Skeletal muscle satellite cell (primary cell): ENCODE data around the gene LAMB3.

Experiments used
- H3K27me3 ChIP-seq: 2 replicates; pipeline ENCODE4 v1.7.0; 2013; ENCODE audit warnings: low read length; ENCODE audit not compliant: control insufficient read depth, insufficient read depth
- H3K36me3 ChIP-seq: 2 replicates; pipeline ENCODE4 v1.7.0; 2013; ENCODE audit warnings: mild to moderate bottlenecking, control low read depth, low read length; ENCODE audit not compliant: insufficient read depth
- H3K4me1 ChIP-seq: 2 replicates; pipeline ENCODE4 v1.7.0; 2013; ENCODE audit warnings: low read length; ENCODE audit not compliant: control insufficient read depth, insufficient read depth
- H3K4me2 ChIP-seq: 2 replicates; pipeline ENCODE4 v1.7.0; 2013; ENCODE audit warnings: mild to moderate bottlenecking, low read length
- H3K4me3 ChIP-seq: 2 replicates; pipeline ENCODE4 v1.7.0; 2013; ENCODE audit warnings: low read length
- H3K9ac ChIP-seq: 2 replicates; pipeline ENCODE4 v1.7.0; 2013; ENCODE audit warnings: mild to moderate bottlenecking, low read depth, low read length, moderate library complexity
- H3K9me3 ChIP-seq: replicated peaks from 2 replicates; pipeline ENCODE4 v1.7.0; 2013; ENCODE audit warnings: mild to moderate bottlenecking, control low read depth, low read length

The LAMB3 gene

DNA sequence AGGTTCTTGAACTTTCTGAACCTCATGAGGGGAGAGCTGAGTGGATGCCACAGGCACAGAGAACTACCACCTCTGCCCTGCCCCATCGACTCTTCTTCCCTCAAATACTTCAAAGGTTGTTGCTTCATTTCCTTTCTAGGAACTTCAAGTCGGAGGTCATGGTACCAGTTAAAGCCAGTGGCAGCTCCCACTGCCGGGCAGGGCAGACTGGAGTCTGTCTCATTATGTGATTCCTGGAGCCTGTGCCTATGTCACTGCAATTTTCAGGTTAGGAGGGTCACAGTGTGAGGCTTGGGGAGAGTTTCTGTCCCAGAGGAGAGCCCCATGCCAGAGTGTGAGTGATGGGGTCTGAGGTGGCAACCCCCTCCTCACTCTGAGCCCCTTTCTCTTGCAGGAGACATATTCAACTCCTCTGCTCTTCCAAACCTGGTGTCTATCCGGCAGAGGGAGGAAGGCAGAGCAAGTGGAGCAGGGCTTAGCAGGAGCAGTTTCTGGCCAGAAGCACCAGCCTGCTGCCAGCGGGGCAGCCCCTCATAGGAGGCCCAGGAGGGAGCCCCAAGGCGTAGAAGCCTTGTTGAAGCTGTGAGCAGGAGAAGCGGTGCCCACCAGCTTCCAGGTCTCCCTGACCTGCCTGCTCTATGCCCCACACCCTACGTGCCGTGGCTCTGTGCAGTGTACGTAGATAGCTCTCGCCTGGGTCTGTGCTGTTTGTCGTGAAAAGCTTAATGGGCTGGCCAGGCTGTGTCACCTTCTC is 39.4 kb downstream of the LAMB3 start:
- no peak overlapping the region for H3K4me3 ChIP-seq
- H3K9ac ChIP-seq, result no peak overlapping the region
- H3K4me1 ChIP-seq, result no peaks in the 10 kb centered on the region
- no peak overlapping the region for H3K4me2 ChIP-seq
- peaks cover 11% of the 10 kb centered on the region for H3K27me3 ChIP-seq
- H3K9me3 ChIP-seq, result no peaks in the 10 kb centered on the region
- H3K36me3 ChIP-seq, result no peaks in the 10 kb centered on the region

DNA sequence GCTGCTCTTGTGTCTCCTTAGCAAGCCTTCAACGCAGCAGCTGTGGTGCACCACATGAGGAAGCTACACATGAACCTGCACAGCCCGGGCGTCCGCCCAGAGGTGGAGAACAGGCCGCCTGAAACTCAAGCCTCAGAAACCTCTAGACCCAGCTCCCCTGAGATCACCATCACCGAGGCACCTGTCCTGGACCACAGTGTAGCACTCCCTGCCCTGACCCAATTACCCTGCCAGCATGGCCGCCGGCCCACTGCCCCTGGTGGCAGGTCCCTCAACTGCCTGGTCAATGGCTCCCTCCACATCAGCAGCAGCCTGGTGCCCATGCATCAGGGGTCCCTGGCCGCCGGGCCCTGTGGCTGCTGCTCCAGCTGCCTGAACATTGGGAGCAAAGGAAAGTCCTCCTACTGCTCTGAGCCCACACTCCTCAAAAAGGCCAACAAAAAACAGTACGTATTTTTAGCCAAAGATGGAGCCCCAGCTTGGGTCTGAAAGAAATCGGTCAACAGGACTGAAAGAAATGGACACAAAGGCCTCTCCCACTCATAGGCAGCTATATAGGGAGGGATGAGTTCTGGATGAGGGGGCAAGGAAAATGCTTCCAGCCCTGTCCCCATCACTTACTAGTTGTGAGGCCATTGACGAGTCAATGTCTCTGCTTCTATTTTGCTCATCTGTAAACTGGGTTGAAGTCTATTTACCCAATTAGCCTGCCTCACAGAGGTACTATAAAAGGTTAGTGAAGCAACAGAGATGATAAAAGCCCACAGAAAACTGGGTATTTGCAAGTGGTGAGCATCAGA is 40.3 kb downstream of the LAMB3 start:
- Histone ChIP-seq H3K4me1 (no peaks in the 10 kb centered on the region), H3K36me3 (no peaks in the 10 kb centered on the region), H3K27me3 (peaks cover 11% of the 10 kb centered on the region), H3K9ac (no peak overlapping the region), H3K4me2 (no peak overlapping the region), H3K9me3 (no peaks in the 10 kb centered on the region), H3K4me3 (no peak overlapping the region)

DNA sequence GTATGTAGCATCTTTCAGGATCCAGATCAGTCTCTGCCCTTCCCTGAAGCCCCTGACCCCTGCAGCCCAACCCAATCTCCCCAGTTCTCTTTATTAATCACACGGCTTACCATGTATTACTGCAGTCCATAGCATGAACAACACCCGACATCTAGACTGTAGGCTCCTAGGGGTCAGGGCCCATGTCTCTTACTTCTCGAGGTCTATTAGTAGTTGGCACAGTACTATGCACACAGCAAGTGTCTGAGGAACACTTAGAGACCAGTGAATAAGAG is 41.7 kb downstream of the LAMB3 start:
- Histone ChIP-seq H3K9ac (no peak overlapping the region), H3K36me3 (no peaks in the 10 kb centered on the region), H3K4me2 (no peak overlapping the region), H3K4me3 (no peak overlapping the region), H3K27me3 (peaks cover 11% of the 10 kb centered on the region), H3K9me3 (no peaks in the 10 kb centered on the region), H3K4me1 (no peaks in the 10 kb centered on the region)

DNA sequence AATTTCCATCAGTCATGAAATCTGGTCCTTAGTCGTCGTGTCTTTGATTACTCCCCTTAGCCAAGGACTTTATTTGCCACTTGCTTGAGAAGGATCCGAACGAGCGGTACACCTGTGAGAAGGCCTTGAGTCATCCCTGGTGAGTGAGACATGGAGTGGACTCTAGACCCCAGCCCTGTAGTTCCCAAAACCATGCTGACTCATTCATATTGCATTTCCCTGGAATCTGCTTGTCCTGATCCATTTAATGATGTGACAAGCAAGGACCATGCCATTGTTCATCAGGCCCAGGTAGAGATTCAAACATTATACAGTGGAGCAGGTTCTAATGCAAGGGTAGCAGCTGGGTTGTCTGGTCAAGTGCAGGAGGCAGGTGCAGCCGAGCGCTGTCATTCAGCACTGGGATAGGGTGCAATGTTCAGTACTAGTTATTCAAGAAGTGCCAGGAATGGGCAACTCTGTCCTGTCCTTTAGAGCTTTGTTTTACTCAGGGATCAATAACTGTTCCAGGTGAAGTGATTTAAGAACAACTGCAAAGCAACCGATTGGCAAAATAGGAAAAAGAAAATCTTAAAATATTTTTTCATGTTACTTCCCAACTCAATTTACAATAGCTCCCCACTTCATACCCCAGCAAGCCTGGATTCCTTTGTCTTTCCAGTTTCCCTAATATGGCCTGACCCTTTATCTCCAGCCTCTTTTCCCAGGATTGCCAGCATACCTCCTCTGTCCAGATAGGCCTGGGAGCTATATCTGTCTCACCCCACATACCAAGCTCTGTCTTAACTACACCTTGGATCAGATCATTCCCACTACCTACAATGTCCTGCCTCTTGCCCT is 42.2 kb downstream of the LAMB3 start:
- H3K4me1 ChIP-seq, result no peaks in the 10 kb centered on the region
- no peaks in the 10 kb centered on the region for H3K36me3 ChIP-seq
- H3K27me3 ChIP-seq, result peaks cover 11% of the 10 kb centered on the region
- no peaks in the 10 kb centered on the region for H3K9me3 ChIP-seq
- H3K9ac ChIP-seq, result no peak overlapping the region
- H3K4me3 ChIP-seq, result no peak overlapping the region
- H3K4me2 ChIP-seq, result no peak overlapping the region

DNA sequence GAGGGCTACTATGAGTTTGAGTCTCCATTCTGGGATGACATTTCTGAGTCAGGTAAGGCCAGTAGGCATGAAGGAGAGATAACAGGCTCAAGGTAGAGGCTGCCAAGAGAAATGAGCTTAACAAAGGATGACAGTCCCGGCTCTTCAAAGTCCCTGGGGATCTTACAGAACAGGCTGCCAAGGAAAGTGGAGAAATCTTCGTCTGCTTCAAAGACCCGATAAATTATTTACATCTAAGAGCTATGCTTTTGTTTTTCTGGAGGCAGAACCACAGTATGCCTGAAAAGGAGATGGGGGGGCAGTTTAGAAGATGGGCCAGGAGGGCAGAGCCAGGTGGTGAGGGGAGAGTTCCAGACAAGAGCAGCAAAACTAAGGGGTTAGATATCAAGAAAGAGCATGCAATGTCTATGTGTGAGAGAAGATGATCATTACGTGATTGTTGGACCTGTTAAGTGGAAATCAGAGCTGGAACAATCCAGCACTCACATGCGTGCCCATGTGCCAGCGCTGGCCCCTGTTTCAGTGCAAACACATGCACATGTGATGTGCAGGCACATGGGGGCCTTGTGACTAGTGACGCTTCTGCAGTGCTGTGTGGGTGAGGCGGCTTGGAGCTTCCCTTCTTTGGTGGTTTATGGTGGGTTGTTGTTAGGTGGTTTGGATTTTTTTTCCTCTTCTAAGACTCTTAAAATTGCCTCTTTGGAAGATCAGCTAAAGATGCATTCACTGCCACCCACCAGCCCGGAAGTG is 43.0 kb downstream of the LAMB3 start:
- Histone ChIP-seq H3K9me3 (no peaks in the 10 kb centered on the region), H3K27me3 (peaks cover 11% of the 10 kb centered on the region), H3K4me2 (no peak overlapping the region), H3K9ac (no peak overlapping the region), H3K4me1 (no peaks in the 10 kb centered on the region), H3K36me3 (no peaks in the 10 kb centered on the region), H3K4me3 (no peak overlapping the region)

DNA sequence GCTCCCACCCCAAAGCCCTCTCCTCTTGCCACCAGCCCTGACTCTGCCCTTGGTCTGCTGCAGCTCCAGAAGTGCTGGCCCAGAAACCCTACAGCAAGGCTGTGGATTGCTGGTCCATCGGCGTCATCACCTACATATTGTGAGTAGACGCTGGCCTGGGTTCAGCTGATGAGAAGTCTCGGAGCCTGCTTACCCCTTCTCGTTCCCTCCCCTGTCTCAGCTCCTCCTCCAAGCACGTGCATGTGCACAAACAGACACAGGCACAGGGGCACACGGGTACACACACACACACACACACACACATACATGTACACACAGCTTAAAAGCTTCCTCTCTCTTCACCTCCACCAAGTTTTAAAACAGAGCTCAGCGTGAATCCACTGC is 44.4 kb downstream of the LAMB3 start:
- Histone ChIP-seq H3K4me1 (no peaks in the 10 kb centered on the region), H3K9ac (no peak overlapping the region)

DNA sequence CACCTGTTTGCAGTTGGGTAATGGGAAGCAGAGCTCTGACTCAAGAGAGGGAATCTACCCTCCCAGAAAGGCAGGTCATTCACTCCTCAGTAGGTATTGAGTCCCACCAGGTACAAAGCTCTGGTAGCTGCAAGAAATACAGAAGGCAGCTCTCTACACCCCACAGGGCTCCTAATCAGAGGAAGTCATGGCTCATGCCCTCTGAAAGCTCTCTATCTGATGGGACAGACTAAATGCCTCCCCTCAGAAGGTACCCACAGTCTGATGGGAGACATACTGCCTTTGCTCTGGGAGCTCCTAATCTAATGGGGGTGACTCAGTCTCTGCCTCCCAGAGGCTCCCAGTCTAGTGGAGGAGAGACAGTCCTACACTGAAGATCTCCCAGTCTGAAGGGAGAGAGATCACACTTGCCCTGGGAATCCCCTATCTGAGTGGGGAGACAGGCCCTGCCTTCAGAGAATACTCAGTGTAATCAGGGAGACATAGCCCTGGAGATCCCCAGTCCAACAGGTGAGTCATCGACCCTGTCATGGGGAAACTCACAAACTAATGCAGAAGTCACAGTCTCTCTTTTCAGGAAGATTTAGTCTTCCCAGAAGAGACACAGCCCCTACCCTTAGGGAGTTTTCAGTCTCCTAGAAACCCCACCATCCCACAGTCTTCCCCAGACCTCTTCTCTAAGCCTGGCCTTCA is 45.0 kb downstream of the LAMB3 start:
- Histone ChIP-seq H3K36me3 (no peaks in the 10 kb centered on the region), H3K9me3 (no peaks in the 10 kb centered on the region), H3K9ac (no peak overlapping the region), H3K4me1 (no peaks in the 10 kb centered on the region), H3K4me3 (no peak overlapping the region), H3K4me2 (no peak overlapping the region), H3K27me3 (peaks cover 11% of the 10 kb centered on the region)

More for the DNA sequence above, 44.4 kb downstream of the LAMB3 start:
- Histone ChIP-seq H3K4me3 (no peak overlapping the region), H3K9me3 (no peaks in the 10 kb centered on the region), H3K36me3 (no peaks in the 10 kb centered on the region), H3K4me2 (no peak overlapping the region), H3K27me3 (peaks cover 11% of the 10 kb centered on the region)

DNA sequence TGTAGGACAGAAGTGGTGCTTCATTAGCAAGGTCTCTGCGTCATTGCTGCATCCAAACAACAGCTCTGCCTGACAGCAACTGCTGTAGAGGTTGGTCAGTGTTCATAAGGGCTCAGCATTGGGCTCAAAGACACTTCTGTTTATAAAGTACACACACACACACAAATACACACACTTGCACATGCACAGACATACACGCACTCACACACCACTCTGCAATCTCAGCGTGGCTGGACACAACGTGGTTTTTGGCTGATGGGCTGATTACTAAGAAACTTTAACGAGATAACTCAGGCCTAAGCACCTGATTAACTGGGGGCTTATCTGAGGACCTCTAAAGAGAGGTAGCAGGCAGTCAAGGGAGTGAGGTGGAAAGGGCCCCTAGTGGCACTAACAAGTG is 48.3 kb downstream of the LAMB3 start:
- no peaks in the 10 kb centered on the region for H3K36me3 ChIP-seq
- no peaks in the 10 kb centered on the region for H3K4me1 ChIP-seq
- peaks cover 10% of the 10 kb centered on the region for H3K27me3 ChIP-seq
- no peak overlapping the region for H3K4me2 ChIP-seq
- no peak overlapping the region for H3K4me3 ChIP-seq
- H3K9me3 ChIP-seq, result no peaks in the 10 kb centered on the region
- H3K9ac ChIP-seq, result no peak overlapping the region

DNA sequence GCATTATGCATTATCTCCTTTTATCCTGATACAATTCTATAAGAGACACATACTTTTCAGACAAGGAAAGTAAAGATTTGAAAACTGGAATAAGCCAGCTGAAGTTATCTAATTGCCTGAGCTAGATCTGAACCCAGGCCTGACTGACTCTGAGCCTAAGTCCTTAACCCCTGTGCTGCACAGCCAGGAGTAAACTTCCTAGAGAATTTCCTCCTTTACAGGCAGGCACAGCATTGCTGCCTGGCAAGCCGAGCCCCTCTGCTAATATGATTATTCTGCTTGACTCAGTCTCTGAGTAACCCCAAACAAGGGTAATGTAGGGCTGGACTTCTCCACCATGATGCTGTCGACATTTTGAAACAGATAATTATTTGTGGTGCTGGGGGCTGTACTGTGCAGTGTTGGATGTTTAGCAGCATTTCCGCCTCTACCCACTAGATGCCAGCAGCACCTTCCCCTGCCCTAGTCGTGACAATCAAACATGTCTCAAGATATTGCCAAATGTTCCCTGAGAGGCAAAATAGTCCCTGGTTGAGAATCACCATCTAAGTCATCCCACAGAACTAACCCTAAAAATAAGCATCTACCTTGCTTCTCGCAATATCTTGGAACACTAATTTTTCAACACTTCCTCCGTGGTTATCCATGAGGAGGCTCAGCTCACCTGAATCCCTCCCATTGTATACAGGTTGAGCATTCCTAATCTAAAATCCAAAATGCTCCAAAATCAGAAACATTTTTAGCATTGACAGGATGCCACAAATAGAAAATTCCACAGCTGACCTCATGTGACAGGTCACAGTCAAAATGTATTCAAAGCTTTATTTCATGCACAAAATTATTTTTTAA is 50.2 kb downstream of the LAMB3 start:
- no peak overlapping the region for H3K4me3 ChIP-seq
- H3K4me2 ChIP-seq, result no peak overlapping the region
- H3K27me3 ChIP-seq, result peaks cover 8% of the 10 kb centered on the region
- no peaks in the 10 kb centered on the region for H3K9me3 ChIP-seq
- no peaks in the 10 kb centered on the region for H3K4me1 ChIP-seq
- no peaks in the 10 kb centered on the region for H3K36me3 ChIP-seq
- no peak overlapping the region for H3K9ac ChIP-seq

DNA sequence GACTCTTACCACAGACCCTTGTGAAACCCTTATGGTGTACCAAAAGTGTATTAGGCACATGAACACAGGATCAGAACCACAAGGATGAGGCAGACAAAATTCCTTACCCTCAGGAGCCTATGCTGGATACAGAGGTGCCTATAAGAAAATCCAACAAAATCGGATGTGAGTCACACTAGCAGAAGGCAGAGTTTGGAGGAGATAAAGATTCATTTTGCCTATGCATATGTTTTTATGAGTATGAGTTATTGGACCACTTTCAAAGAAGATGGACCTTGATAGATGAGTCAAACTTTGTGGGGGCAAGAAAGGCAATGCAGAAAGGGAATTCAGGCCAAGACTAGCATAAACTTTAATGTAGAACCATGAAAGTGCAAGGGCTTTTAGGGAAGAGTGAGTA is 51.7 kb downstream of the LAMB3 start:
- Histone ChIP-seq H3K9ac (no peak overlapping the region), H3K4me2 (no peak overlapping the region), H3K4me3 (no peak overlapping the region), H3K4me1 (no peaks in the 10 kb centered on the region), H3K36me3 (no peaks in the 10 kb centered on the region), H3K9me3 (no peaks in the 10 kb centered on the region), H3K27me3 (peaks cover 21% of the 10 kb centered on the region)
